Fibroblast of pulmonary artery (primary cell): Measurements from ENCODE around the gene ZNF682.

Experiments
- DNase-seq: peaks from one replicate; pipeline ENCODE4 v3.0.0-alpha.2; 2010; ENCODE audit warnings: low read depth
- H3K4me3 ChIP-seq: replicated peaks from 2 replicates; pipeline ENCODE4 v1.5.1; 2011; ENCODE audit warnings: low read depth, mild to moderate bottlenecking, control low read depth, low read length, moderate library complexity
- CTCF ChIP-seq: IDR thresholded peaks from 2 replicates; pipeline ENCODE4 v1.5.1; 2011; ENCODE audit warnings: mild to moderate bottlenecking, control low read depth, low read length, inconsistent platforms; ENCODE audit errors: missing control alignments

Gene ZNF682

GRCh38 chr19:20044663-20045062, 5.4 kb upstream of the ZNF682 start:
- no peak for TF ChIP-seq CTCF
- no peak overlapping the region for H3K4me3 ChIP-seq
- no peak for DNase-seq

- no peak for DNase-seq
- no peak for TF ChIP-seq CTCF
Observed at GRCh38 chr19:20038358-20039202, 725 bp downstream of the ZNF682 start.

GRCh38 chr19:20035935-20036334, 3.4 kb downstream of the ZNF682 start:
- TF ChIP-seq CTCF, result no peak
- H3K4me3 ChIP-seq, result no peak overlapping the region

More at GRCh38 chr19:20038358-20039202, 725 bp downstream of the ZNF682 start:
- peak overlapping the region; percentile 90 for H3K4me3 ChIP-seq

GRCh38 chr19:20028611-20029010, 10.7 kb downstream of the ZNF682 start:
- no peak overlapping the region for H3K4me3 ChIP-seq
- no peak for TF ChIP-seq CTCF
- DNase-seq, result no peak

More at GRCh38 chr19:20035935-20036334, 3.4 kb downstream of the ZNF682 start:
- no peak for DNase-seq

GRCh38 chr19:20005741-20006140, 33.6 kb downstream of the ZNF682 start:
- no peak for DNase-seq
- H3K4me3 ChIP-seq, result no peak overlapping the region
- no peak for TF ChIP-seq CTCF

GRCh38 chr19:19997656-19998268, 41.5 kb downstream of the ZNF682 start:
- TF ChIP-seq CTCF, result peak; percentile 35
- H3K4me3 ChIP-seq, result no peak overlapping the region
- DNase-seq, result no peak
